HUES64 (cell line): ENCODE results near the gene SAXO1. TPM values are rescaled to one million over a fixed set of nuclear protein-coding genes. Genes with fewer than 3 reads are reported as not detected.

Experiments
- H3K27ac ChIP-seq: 2 replicates; pipeline ENCODE4 v1.7.0; 2013; ENCODE audit warnings: low read depth, low read length, inconsistent platforms
- H3K27me3 ChIP-seq: 2 replicates; pipeline ENCODE4 v1.6.1; 2013; ENCODE audit warnings: mild to moderate bottlenecking, low read length; ENCODE audit not compliant: insufficient read depth
- H3K36me3 ChIP-seq: 2 replicates; pipeline ENCODE4 v1.6.1; 2013; ENCODE audit warnings: mild to moderate bottlenecking, low read length; ENCODE audit not compliant: insufficient read depth
- H3K4me1 ChIP-seq: 2 replicates; pipeline ENCODE4 v1.6.1; 2013; ENCODE audit warnings: mild to moderate bottlenecking, low read length, moderate library complexity; ENCODE audit not compliant: insufficient read depth
- H3K4me3 ChIP-seq: 2 replicates; pipeline ENCODE4 v1.5.1; 2013; ENCODE audit warnings: mild to moderate bottlenecking, low read length, moderate library complexity
- H3K9ac ChIP-seq: 2 replicates; pipeline ENCODE4 v1.6.1; 2013; ENCODE audit warnings: mild to moderate bottlenecking, low read depth, low read length
- H3K9me3 ChIP-seq: 2 replicates; pipeline ENCODE4 v1.6.1; 2013; ENCODE audit warnings: low read depth, low read length; ENCODE audit not compliant: insufficient read depth
- WGBS: fragments of 150-250, 120-280 bp; methylation state at CpG from one replicate; pipeline ENCODE4 v1.1.7; 2013; ENCODE audit warnings: missing lambda C conversion rate; 5-methylcytosine and 5-hydroxymethylcytosine counted together
- polyA plus RNA-seq, 2 experiments: library from polyadenylated mRNA; stranded (reverse); fragments of 50-300 nt; gene quantifications; one replicate each; pipeline ENCODE4 v1.2.3, GENCODE V29; 2013

The SAXO1 gene, protein sequence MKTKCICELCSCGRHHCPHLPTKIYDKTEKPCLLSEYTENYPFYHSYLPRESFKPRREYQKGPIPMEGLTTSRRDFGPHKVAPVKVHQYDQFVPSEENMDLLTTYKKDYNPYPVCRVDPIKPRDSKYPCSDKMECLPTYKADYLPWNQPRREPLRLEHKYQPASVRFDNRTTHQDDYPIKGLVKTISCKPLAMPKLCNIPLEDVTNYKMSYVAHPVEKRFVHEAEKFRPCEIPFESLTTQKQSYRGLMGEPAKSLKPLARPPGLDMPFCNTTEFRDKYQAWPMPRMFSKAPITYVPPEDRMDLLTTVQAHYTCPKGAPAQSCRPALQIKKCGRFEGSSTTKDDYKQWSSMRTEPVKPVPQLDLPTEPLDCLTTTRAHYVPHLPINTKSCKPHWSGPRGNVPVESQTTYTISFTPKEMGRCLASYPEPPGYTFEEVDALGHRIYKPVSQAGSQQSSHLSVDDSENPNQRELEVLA
- polyA plus RNA-seq (2013, experiment 1 of 2) = 0.05 TPM
- 0.06 TPM for polyA plus RNA-seq (2013, experiment 2 of 2)

- no peak within 1 kb of the TSS for H3K27ac ChIP-seq
- H3K27me3 ChIP-seq = no peaks in the 10 kb centered on the region
- no peak within 1 kb of the TSS for H3K9ac ChIP-seq
- no peaks in the 10 kb centered on the region for H3K36me3 ChIP-seq
- no peak within 1 kb of the TSS for H3K4me3 ChIP-seq
- no peaks in the 10 kb centered on the region for H3K4me1 ChIP-seq
- 0 out of 2 replicates have a peak, but pooled peaks cover 4% of the 10 kb centered on the region for H3K9me3 ChIP-seq
- 94% methylated on average over 20 of the region's 20 CpGs for WGBS
Measured at GRCh38 chr9:19033015-19033414, at the start of gene SAXO1. Gene SAXO1, minus strand, starts transcription at chr9:19033209. Its CDS starts 301 bp downstream, at chr9:19032908.

GRCh38 chr9:19074836-19075235 lies 41.8 kb upstream of the SAXO1 start:
- H3K4me3 ChIP-seq = no peak overlapping the region
- no peak overlapping the region for H3K9ac ChIP-seq
- H3K27ac ChIP-seq = no peak overlapping the region
- WGBS = no CpG with 5 or more reads among the region's 1 CpG
- H3K36me3 ChIP-seq = peaks cover 96% of the 10 kb centered on the region
- no peaks in the 10 kb centered on the region for H3K9me3 ChIP-seq
- H3K27me3 ChIP-seq = no peaks in the 10 kb centered on the region
- H3K4me1 ChIP-seq = no peaks in the 10 kb centered on the region

- 100% methylated on average over 2 of the region's 2 CpGs for WGBS
- H3K9ac ChIP-seq = no peak overlapping the region
- H3K9me3 ChIP-seq = no peaks in the 10 kb centered on the region
- H3K36me3 ChIP-seq = peaks cover 97% of the 10 kb centered on the region
- no peak overlapping the region for H3K4me3 ChIP-seq
- no peaks in the 10 kb centered on the region for H3K27me3 ChIP-seq
- no peak overlapping the region for H3K27ac ChIP-seq
- no peaks in the 10 kb centered on the region for H3K4me1 ChIP-seq
Measured at GRCh38 chr9:19074229-19074628, 41.2 kb upstream of the SAXO1 start.

- H3K9ac ChIP-seq = no peak overlapping the region
- peaks cover 64% of the 10 kb centered on the region for H3K36me3 ChIP-seq
- no peak overlapping the region for H3K27ac ChIP-seq
- no peaks in the 10 kb centered on the region for H3K4me1 ChIP-seq
- no peak overlapping the region for H3K4me3 ChIP-seq
- no peaks in the 10 kb centered on the region for H3K9me3 ChIP-seq
- no peaks in the 10 kb centered on the region for H3K27me3 ChIP-seq
Measured at GRCh38 chr9:19057033-19057432, 24.0 kb upstream of the SAXO1 start.

- no peaks in the 10 kb centered on the region for H3K9me3 ChIP-seq
- 80% methylated on average over 8 of the region's 12 CpGs for WGBS
- H3K27ac ChIP-seq = no peak overlapping the region
- peaks cover 5% of the 10 kb centered on the region for H3K36me3 ChIP-seq
- no peaks in the 10 kb centered on the region for H3K27me3 ChIP-seq
- H3K9ac ChIP-seq = peak overlapping the region; percentile 88; the same call in 1 of the 2 replicates
- H3K4me1 ChIP-seq = peaks cover 4% of the 10 kb centered on the region; the same call in 1 of the 2 replicates
- peak overlapping the region; percentile 96 for H3K4me3 ChIP-seq
Measured at GRCh38 chr9:19050637-19051591, 17.9 kb upstream of the SAXO1 start.

DNA sequence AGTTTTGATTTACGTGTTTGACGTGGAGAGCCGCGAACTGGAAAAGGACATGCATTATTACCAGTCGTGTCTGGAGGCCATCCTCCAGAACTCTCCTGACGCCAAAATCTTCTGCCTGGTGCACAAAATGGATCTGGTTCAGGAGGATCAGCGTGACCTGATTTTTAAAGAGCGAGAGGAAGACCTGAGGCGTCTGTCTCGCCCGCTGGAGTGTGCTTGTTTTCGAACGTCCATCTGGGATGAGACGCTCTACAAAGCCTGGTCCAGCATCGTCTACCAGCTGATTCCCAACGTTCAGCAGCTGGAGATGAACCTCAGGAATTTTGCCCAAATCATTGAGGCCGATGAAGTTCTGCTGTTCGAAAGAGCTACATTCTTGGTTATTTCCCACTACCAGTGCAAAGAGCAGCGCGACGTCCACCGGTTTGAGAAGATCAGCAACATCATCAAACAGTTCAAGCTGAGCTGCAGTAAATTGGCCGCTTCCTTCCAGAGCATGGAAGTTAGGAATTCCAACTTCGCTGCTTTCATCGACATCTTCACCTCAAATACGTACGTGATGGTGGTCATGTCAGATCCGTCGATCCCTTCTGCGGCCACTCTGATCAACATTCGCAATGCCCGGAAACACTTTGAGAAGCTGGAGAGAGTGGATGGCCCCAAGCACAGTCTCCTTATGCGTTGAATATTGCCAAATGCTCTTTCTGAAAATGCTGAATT lies 17.1 kb upstream of the SAXO1 start:
- 3% methylated on average over 33 of the region's 33 CpGs for WGBS
- Histone ChIP-seq H3K4me3 (peak overlapping the region; percentile 96), H3K27ac (peak overlapping the region; percentile 90; the same call in 1 of the 2 replicates)

GRCh38 chr9:19048966-19049916 lies 16.2 kb upstream of the SAXO1 start, which contains the start of gene RRAGA:
Gene RRAGA, plus strand, starts transcription at chr9:19049427. Its CDS starts 233 bp downstream, at chr9:19049660.
- Histone ChIP-seq H3K36me3 (no peaks in the 10 kb centered on the region), H3K9ac (peak within 1 kb of the TSS; percentile 88), H3K9me3 (no peaks in the 10 kb centered on the region), H3K4me3 (peak within 1 kb of the TSS; percentile 96), H3K4me1 (peaks cover 4% of the 10 kb centered on the region; the same call in 1 of the 2 replicates), H3K27me3 (no peaks in the 10 kb centered on the region), H3K27ac (peak within 1 kb of the TSS; percentile 90)
- under 1% methylated on average over 82 of the region's 82 CpGs for WGBS

More for the DNA sequence above, 17.1 kb upstream of the SAXO1 start:
- peak overlapping the region; percentile 88 for H3K9ac ChIP-seq
- H3K27me3 ChIP-seq = no peaks in the 10 kb centered on the region
- no peaks in the 10 kb centered on the region for H3K36me3 ChIP-seq
- H3K9me3 ChIP-seq = no peaks in the 10 kb centered on the region
- peaks cover 4% of the 10 kb centered on the region; the same call in 1 of the 2 replicates for H3K4me1 ChIP-seq

DNA sequence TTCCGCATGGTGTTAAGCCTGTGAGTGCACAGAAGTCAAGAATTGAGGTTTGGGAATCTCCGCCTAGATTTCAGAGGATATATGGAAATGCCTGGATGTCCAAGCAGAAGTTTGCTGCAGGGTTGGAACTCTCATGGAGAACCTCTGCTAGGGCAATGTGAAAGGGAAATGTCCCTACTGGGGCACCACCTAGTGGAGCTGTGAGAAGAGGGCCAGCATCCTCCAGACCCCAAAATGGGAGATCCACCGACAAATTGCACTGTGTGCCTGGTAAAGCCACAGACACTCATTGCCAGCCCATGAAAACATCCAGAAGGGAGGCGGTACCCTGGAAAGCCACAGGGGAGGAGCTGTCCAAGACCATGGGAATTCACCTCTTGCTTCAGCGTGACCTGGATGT lies 3.6 kb upstream of the SAXO1 start:
- Histone ChIP-seq H3K4me3 (no peak overlapping the region), H3K27ac (no peak overlapping the region), H3K27me3 (no peaks in the 10 kb centered on the region), H3K36me3 (no peaks in the 10 kb centered on the region), H3K9ac (no peak overlapping the region), H3K9me3 (0 out of 2 replicates have a peak, but pooled peaks cover 4% of the 10 kb centered on the region), H3K4me1 (no peaks in the 10 kb centered on the region)
- WGBS = 97% methylated on average over 5 of the region's 5 CpGs

DNA sequence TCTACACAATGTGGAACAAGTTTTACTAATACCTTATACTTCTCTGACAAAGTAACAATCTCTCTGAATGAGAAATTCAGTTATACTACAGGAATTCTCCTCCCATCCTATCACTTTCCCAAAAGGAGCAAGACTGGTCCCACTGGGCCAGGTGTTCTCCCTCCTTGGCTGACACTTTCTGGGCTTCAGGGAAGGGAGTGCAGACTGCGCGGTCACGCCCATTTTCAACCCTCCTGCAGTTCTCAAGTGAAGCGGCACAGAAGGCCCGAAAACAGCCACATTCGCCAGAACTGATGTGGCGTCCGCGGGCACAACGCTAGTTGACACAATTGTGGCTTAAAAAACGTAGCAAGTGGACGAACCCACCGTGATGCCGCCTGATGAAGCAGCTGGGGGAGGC lies 603 bp downstream of the SAXO1 start:
- 0 out of 2 replicates have a peak, but pooled peaks cover 4% of the 10 kb centered on the region for H3K9me3 ChIP-seq
- no peaks in the 10 kb centered on the region for H3K4me1 ChIP-seq
- H3K4me3 ChIP-seq = no peak overlapping the region
- no peaks in the 10 kb centered on the region for H3K36me3 ChIP-seq
- H3K27ac ChIP-seq = no peak overlapping the region
- H3K27me3 ChIP-seq = no peaks in the 10 kb centered on the region
- WGBS = 93% methylated on average over 14 of the region's 14 CpGs
- no peak overlapping the region for H3K9ac ChIP-seq
